HG02678 (cell line): ENCODE measurements around the gene UAP1.

ENCODE experiments used
- ATAC-seq: cut with Tn5 transposase; IDR thresholded peaks from one replicate; pipeline ENCODE4 v1.9.1; 2021; ENCODE audit warnings: mild to moderate bottlenecking, moderate library complexity; ENCODE audit not compliant: unreplicated experiment

The UAP1 gene

DNA sequence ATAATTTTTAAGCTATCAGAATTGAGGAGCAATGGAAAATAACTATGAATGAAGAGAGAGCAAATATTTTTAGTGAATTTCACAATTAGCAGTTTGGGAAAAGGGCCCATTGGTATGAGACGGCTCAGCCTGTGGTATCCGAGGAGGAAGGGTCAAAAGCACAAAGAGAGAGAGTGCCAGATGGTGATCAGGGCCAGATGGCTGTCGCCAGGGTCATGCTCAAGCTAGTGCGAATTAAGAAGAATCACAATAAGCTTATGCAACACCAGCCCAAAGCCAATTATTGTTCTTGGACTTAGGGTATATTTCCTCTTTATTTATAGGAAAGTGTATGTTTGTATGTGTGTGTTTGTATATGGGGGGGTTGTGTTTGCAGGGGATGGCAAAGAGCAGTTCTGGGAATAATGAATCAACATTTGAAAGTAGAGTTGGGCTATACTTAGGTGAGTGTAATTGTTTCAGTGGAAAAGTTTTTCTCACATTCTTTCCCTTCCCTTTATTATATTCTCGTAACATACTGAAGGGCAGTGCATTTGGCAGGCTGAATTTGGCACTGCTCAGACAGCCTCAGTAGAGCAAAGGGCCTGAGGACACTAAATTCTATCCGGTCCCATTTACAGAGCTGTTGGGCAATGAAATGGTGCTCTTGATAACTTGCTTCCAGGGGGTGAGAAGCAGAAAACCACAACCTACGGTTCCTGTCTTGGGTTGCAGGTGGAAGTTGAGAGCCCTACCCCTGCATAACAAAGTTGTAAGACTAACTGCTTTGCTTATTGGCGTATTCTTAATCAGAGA is 51.3 kb downstream of the UAP1 start:
- no peak for ATAC-seq

DNA sequence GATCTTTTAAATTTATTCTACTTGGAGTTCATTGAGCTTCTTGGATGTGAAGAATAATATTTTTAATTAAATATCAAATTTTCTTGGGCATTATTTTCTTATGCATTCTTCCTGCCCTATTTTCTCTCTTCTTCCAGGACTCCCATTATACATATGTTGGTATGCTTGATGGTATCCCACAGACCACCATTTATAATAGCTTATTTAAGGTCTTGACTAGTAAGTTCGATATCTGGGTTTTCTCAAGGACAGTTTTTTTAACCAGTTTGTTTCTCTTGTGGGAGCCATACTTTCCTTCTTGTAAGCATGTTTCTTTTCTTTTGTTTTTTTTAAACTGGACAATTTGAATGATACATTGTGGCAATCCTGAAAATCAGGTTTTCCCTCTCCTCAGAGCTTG is 55.3 kb downstream of the UAP1 start:
- ATAC-seq, result no peak

DNA sequence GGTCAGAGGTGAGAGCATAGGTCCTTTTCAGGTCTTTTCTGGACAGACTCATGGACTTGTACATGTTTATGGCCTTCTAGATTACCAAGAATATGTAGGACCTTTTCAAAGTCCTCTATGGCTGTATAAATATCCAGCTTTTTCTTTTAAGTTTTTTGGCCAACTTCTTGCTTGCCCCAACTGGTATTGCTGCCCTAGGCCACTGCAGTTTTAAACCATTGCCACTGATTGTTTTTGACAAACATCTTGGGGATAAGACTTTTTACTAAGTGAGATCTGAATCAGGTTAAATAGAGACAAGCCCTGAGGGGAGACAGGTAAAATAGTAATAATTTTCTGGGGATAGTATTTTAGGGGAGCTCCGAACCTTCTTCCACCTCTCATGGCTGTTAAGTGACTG is 56.0 kb downstream of the UAP1 start:
- no peak for ATAC-seq

DNA sequence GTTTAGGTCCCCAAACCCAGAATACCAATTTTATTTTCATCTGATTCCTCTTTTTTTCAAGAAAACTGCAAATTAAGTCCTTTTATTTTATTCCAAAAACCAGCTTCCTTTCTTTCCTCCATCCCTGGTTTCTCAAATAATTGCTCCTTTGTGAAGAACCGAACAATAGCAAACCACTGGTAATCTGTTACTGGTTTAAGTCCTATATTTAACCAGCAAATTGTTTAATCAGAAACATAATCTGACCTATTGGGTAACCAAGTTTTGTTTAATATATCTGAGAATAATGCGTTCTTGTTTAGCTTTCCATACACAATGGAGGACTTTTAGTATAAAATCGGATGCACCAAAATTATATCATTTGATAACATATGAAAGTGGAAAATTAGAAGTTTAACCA is 57.6 kb downstream of the UAP1 start:
- no peak for ATAC-seq

DNA sequence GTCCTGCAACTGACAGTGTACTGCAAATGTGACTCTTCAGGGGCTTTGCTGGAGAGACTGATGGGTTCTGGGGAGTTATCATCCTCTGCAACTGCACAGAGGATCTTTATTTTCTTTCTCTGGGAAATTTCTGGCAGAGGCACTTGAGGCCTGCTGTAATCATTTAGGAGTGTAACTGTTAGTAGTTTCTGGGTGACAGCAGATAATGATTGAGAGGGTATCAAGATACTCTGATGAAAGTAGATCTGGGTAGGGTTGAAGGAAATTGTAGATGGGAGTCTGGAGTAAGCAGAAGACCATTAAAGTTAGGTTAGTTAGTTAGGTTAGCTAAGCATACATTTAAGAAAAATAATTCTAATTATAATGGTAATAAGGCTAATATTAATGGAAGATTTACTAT is 59.7 kb downstream of the UAP1 start:
- ATAC-seq, result no peak

DNA sequence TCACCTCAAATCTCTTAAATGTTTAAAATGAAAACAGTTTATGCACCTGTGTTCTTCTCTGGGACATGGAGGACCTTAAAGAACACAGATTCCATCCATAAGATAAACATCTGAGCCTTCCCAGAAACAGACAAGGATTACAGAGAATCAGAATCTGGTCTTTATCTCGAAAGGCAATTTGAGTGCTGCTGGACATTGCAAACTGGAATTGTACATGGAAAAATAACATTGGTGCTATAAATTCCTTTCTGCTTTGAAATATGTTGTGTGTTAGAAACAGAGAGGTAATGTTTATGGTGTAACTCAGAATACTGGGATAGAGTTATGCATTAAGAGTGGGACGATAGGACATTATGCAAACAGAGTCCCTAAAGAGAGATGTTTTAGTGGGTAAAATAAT is 64.2 kb downstream of the UAP1 start:
- no peak for ATAC-seq

DNA sequence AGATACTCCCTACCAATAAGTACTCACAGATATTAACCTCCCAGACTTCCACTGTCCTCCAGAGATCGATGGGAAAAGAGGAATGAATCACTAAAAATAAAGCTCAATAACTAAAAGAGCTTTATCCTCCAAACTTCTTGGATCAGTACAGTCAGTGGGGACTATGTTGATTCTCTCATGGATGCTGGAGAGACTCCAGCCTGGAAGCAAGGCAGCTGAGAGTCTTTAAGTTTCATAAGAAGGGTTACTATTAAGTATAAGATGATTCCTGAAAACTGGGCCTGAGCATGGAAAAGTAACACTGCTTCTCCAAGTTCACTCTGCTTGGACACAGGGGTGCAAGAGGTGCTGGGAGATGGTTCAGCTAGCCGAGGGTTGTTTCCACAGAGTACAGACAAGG is 64.6 kb downstream of the UAP1 start:
- ATAC-seq, result no peak

DNA sequence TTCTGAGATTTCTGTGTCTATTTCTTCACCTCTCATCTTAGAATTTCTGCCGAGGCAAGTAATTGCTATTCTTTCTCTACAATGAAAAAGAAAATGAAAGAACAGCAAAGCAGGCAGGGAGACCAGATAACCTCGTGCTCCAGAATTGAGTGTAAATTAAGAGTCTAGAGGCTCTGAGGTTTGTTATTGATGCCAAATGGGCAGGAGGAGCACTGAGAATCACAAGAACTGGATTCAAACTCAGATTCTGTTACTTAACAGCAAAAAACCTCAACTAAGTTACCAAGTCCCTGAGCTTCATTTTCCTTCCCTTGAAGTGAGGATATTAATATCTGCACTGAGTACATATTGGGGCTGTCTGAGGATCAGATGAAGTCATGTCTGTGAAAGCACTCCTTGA is 65.2 kb downstream of the UAP1 start:
- no peak for ATAC-seq

DNA sequence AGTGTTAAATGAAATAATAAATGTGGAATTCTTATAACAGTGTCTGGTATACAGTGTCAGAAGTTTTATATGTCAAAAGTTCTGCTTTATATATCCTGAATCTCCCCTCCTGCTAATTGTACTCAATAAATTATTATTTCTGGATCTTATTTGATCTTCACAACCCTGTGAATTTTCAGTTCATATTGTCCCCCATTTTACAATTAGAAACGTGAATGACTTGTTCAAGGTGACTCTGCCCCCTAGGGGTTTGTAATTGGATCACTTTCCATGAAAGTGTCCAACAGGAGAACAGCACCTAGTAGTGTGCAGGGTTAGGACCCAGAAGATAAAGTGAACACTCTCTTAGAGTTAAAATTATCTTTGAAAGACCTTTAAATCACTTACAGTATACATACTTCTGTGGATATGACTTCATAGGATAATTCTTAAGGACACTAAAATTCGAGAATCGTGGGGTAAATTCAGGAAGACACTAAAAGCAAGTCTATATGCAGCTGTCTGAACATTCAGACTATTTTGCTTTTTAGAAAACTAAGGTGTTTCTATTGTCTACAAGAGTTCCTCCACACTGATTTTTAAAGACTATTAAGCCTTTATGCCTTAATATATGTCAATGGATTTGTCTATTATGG is 66.3 kb downstream of the UAP1 start:
- ATAC-seq, result no peak

DNA sequence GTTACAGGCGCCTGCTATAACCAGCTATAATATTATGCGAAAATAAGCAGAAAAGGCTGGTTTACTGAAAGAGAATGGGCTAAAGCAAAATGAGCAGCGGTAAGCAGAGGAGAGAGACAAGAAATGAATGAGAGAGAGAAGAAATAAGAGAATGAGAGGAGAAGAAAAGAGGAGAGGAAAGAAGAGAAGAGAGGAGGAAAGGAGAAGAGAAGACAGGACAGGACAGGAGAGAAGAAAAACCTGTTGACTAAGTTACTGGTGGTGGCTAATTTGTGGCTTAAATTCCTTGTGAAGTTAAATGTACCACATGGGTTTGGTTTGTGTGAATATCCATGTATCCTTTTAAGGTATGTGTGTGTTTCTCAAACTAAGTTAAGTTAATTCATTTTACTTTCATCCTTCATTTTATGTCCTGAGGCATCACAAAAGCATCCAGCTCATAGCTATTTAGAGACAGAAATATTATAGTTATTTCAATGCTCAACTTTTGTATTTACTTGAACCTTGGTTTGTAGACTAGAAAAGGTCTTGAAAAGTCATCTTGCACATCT is 67.6 kb downstream of the UAP1 start:
- ATAC-seq, result no peak

DNA sequence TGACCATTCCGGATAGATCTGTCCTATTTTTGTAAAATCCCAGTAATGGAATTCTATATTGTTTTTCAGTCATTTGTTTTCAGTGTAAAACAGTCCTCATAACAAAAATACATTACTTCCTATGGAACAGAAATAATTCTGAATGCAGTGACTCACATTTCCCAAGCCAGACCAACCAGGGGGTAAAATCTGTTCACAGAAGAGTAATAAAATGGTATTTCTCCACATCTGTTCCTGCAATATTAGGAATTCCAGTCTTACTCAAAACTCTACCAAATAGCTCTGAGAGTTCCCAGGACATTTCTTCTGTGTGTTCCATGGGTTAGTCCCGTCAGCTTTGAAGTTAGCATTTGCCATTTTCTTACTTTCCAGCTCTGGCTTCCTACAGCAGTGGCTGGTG is 68.1 kb downstream of the UAP1 start:
- no peak for ATAC-seq

DNA sequence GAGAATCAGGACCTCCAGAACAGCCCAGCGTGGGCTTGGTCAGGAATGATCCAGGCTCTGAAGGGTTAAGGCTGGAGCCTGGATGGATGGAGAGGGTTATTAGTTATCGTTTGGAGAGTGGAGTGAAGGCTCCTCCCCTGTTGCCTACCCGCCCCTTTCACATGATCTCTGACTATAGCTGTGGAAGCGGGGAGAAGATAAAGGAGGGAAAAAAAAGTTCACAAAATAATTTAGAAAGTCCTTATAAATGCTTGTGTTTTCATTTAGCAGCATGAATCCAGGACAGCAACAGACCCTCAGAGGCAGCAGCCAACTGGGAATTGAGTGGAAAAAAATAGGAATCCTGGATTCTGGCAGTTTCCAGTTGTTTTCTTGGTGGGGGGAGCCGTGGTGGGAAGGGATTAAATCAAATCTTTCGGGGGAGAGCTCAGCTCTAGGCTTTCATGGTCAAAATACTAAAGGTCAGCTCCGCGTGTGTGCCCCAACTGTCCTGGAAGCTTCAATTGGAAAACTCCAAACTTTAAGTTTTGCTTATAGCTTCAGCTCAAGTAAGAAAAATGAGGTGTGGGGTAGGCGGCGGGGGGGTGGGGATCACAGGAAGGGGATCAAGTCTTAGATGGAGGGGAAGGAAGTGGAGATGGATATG is 70.1 kb downstream of the UAP1 start:
- no peak for ATAC-seq

DNA sequence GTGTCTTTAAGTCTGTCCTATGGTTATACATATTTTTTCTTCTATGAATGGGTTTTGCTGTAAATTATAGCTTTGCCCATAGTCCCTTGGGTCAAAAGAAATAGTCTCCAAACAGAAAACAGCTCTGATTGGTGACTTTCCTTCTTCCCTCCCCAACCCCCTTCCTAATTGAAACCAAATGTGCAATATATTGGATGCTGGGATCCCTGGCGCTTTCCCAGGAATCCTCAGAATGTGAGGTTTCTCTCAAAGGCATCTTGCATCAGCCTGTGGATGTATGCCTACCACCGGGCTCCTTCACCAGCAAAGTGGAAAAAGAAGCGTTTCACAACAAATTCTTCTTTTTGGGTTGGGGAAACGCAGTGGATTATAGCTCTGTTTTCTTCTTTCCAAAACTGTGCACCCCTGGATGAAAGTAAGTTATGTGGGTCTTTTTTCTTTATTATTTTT is 70.7 kb downstream of the UAP1 start, which contains the start of gene DDR2:
Gene DDR2 (plus strand): TSS at position 248 of the 450 bp plus-strand sequence. CDS start 86,600 bp downstream, outside the sequence.
- ATAC-seq, result no peak

DNA sequence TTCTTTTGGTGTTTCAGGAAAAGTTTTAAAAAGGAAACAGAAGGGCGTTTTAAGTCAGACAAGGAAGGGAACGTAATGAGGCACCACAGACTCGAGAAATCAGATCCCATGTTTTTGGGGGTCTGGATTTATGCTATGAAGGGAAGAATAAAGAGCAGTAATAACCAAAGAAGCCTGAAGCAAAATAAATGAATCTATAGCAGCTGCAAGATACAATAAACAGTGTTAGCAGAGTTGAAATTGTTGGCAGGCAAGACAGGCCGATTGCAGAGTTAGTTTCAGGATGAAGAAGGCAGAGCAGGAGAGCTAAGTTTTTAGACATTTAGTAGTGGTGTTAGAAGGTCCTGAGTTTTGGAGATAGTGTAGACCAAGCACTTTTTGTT is 71.2 kb downstream of the UAP1 start:
- no peak for ATAC-seq

DNA sequence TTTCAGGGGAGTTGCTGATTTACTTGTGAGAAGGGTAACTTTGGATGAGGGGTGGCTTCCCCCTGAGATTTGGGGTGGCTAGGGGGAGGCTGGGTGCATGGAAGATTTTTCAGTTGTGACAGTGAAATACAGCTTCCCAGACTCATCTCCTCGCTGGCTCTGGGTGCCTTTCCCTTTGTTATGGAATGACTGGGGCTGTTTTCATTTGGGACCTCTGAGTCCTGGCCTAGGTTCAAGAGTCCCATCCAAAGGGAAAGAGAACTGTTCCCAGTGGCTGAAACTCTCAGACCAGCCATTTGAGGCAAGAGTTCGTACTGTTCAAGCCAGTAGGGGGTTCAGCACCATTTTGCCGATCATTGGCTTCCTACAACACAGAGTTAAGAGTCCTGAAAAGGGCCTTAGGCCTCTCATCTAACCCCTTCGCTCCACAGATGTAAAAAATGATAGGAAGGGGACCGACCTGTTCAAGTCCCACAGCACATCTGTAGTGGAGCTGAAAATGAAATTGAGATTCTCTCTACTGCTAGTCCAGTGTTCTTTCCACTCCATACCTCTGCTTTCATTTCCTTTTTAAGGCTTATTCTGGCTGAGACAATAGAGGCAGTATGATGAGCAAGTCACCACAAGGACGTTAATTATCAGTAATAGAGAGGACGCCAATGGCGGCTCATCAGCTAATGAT is 71.7 kb downstream of the UAP1 start:
- ATAC-seq, result peak; percentile 65

DNA sequence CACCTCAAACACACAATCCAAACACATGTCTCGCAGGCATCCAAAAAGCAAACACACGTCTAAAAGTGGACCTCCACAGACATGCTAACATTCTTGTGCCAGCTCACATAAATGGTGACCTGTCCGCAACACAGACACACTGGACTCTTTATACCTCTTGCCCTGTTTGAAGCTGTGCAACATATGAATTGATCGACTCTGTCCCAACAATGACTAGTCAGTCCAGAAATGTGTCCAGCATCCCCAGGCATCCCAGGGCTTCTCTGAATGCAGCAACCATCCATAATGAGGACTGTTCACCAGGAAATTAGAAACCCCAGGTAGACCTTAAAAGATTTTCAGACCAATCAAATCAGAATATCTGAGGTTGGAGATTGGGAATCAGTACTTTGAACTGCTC is 73.9 kb downstream of the UAP1 start:
- ATAC-seq, result no peak

DNA sequence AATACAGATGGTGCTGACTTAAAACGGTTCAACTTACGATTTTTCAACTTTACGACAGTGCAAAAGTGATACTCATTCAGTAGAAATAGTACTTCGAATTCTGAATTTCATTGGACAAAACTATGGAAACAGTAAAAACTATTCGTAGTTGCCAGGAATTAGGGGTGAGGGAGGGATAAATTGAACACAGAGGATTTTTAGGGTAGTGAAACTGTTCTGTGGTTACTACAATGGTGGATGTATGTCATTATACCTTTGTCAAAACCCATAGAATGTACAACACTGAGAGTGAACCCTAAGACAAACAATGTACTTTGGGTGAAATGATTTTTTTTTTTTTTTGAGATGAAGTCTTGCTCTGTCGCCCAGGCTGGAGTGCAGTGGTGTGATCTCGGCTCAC is 78.2 kb downstream of the UAP1 start:
- ATAC-seq, result no peak

DNA sequence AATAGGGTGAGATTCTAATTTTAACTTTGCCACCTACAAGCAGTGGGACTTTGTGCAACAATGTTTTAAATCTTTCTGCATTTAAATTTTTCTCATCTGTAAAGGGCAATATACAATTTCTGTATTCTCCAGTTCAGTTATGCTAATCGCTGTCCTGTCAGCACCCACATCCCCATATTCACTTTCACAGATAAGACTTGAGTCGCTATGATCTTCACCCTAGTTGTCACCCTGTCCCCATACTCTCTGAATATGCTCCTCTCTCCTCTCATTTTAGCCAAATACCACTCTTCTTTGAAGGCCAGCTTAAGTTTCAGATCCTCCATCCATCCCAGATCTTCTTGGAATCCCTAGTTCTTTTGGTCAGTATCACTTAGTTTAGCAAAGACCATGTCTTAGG is 79.6 kb downstream of the UAP1 start:
- no peak for ATAC-seq

DNA sequence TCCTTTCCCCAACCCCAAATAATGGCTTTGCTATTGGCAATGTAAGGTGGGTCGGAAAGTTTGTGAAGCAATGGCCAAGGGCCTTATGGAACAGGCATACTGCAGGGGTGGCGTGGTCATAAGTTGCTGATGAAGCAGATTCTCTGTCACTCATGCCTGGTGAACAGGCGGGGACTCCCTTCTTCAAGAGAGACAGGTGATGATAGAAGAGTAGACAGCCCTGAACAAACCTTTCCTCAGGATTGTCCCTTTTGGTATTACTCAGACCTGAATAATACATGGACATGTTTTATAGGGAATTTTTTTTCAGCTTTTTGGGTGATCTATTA is 83.4 kb downstream of the UAP1 start:
- ATAC-seq, result no peak

DNA sequence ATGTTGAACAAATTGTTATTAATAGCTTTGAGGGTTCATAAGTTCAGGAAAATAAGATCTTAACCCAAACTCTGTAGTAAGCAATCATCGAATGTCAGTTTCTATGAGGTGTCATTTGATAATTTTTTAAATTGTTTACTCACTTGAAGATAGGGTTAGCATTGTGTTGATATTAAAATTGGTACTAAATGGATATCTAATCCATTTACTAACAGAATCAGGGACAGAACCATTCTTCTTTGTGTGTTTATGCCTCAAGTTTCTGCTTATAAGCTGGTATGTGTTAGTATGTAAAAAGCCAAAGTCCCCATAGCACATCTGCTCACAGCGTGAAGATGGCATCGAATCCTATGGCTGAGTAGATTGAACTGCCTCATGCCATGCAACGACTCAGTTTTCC is 84.1 kb downstream of the UAP1 start:
- no peak for ATAC-seq

DNA sequence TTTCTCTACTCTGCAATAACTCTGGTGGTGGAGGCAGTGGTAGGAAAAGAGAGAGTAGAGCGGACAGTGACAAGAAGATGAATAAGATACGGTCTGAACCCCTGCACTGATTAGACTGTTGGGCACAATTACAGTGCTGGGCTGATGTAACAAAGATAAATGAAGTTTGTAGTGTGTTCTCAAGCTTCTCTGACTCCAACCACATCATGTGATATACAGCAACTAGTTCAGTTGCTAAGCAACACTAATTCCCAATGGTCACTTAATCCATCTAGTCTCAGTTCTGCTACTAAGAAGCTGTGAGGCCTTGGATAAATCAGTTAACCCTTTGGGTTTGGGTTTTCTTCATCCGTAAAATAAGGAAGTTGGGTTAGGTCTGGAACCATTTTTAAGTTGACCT is 88.1 kb downstream of the UAP1 start:
- no peak for ATAC-seq
